Large intestine (tissue), 3 donors: Measurements from ENCODE around the gene TTC28. TPM values are rescaled to one million over a fixed set of nuclear protein-coding genes. Genes with fewer than 3 reads are reported as not detected.

Source experiments
- DNase-seq, 2 donors: peaks; one replicate each; pipeline versions ENCODE4 v3.0.0 to v3.0.0-alpha.2; 2013
- H3K27ac ChIP-seq: one replicate; pipeline ENCODE4 v1.5.1; 2013; ENCODE audit warnings: low read length
- H3K27me3 ChIP-seq: 2 replicates; pipeline ENCODE4 v1.6.1; 2013; ENCODE audit warnings: low read length; ENCODE audit not compliant: control insufficient read depth, insufficient read depth
- H3K36me3 ChIP-seq: 2 replicates; pipeline ENCODE4 v1.6.1; 2013; ENCODE audit warnings: low read length; ENCODE audit not compliant: control insufficient read depth, insufficient read depth
- H3K4me1 ChIP-seq: one replicate; pipeline ENCODE4 v1.6.1; 2013; ENCODE audit warnings: low read length; ENCODE audit not compliant: control insufficient read depth, insufficient read depth
- H3K4me3 ChIP-seq: one replicate; pipeline ENCODE4 v1.5.1; 2013; ENCODE audit warnings: low read length
- H3K9me3 ChIP-seq: one replicate; pipeline ENCODE4 v1.6.1; 2013; ENCODE audit warnings: mild to moderate bottlenecking, low read depth, low read length, moderate library complexity; ENCODE audit not compliant: control insufficient read depth
- WGBS: methylation state at CpG from one replicate; pipeline ENCODE4 v1.1.5; 2013; ENCODE audit warnings: low lambda C conversion rate; ENCODE audit not compliant: insufficient coverage; 5-methylcytosine and 5-hydroxymethylcytosine counted together
- polyA plus RNA-seq: library from polyadenylated mRNA; unstranded; fragments of 120-200 nt; gene quantifications from one replicate; pipeline ENCODE4 v1.2.1, GENCODE V29; 2013

The TTC28 gene
- polyA plus RNA-seq, 1 donor: 25.5 TPM

DNA sequence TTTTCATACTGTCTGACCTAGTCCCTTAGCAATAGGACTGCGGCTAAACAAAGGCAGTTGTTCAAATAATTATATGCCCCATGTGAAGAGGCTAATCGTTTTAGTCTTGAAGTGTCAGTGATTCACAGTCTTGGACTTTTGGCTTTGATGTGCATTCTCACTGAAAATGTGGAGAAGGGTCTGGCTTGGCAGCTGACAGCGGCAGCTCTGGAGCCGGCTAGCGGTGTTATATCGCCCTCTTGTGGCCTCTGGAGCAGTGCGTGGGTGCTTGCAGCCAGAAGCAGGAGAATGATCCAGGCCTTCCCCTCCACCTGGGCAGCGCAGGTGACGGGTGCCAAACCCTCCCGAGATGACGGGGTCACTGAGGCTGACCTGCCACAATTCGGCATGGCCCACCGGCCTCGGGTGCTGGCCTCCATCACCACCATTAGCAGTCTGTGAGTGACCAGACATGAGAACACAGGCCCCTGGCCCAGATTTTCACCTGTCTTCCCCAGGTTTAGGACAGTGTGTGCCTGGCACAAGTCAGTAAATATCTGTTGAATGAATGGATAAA is 670.3 kb downstream of the TTC28 start:
- no CpG with 5 or more reads among the region's 14 CpGs for WGBS
- peak; percentile 57 to 59 for DNase-seq
- Histone ChIP-seq H3K27me3 (no peaks in the 10 kb centered on the region), H3K4me1 (no peaks in the 10 kb centered on the region), H3K36me3 (peaks cover 34% of the 10 kb centered on the region), H3K9me3 (no peaks in the 10 kb centered on the region), H3K27ac (no peak overlapping the region), H3K4me3 (no peak overlapping the region)

DNA sequence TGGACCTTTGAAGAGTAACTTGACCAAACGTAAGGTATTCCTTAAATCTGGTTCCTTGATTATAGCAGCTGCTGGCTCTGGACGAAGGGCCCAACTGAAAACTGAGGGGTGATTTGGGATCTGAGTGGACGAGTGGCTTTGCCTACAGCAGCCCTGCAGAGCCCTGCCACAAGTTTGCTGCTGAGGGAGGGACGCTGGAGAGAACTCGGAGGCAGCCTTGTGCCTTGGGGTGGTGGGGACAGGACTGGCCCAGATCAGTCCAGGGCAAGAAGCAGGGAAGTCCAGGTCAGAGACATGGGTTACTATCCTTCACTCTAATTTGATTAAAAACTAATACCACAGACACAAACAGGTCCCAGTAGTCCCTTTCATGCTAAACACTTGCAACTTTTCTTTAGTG is 671.0 kb downstream of the TTC28 start:
- no peaks in the 10 kb centered on the region for H3K27me3 ChIP-seq
- H3K27ac ChIP-seq: no peak overlapping the region
- DNase-seq: no peak
- no peaks in the 10 kb centered on the region for H3K4me1 ChIP-seq
- WGBS: no CpG with 5 or more reads among the region's 5 CpGs
- H3K9me3 ChIP-seq: no peaks in the 10 kb centered on the region
- peaks cover 32% of the 10 kb centered on the region for H3K36me3 ChIP-seq
- no peak overlapping the region for H3K4me3 ChIP-seq

DNA sequence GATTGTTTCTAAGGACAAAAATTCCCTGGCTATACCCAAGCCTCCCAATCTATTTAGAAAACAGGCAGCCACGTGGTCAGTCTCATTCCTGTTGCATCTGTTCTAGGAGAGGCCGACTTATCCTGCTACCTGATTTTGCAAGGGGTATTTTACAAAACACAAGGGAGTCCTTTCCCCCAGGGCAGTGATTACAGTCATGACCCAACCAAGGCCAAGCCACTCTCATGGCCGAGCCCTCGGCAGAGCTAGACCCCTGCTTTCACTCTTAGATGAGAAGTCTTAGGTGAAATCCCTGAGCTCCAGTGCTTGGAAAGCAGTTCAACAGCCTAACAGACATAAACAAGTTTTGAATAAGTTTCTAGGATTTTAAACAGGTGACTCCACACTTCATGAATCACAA is 671.6 kb downstream of the TTC28 start:
- H3K9me3 ChIP-seq: no peaks in the 10 kb centered on the region
- H3K4me1 ChIP-seq: peaks cover 2% of the 10 kb centered on the region
- no peak overlapping the region for H3K27ac ChIP-seq
- WGBS: no CpG with 5 or more reads among the region's 4 CpGs
- H3K4me3 ChIP-seq: no peak overlapping the region
- no peak for DNase-seq
- no peaks in the 10 kb centered on the region for H3K27me3 ChIP-seq
- H3K36me3 ChIP-seq: peaks cover 26% of the 10 kb centered on the region

DNA sequence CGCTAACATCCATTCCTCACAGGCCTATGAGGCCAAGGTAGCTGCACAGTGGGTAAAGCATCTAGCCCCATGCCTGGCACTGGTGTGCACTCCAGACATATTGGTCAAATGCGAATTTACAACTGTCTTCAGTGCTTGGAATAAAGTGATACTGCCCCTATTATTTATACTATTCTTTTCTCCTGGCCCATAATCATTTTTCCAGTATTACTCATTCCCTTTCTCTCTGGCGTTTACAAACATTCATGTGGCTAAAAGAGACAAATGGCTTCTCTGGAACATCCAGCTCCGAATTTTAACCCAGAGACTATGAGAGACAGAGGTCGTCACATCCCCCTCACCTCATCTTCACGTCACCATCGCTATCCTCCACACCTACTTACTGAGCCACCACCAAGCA is 673.4 kb downstream of the TTC28 start:
- no peak for DNase-seq
- H3K4me3 ChIP-seq: no peak overlapping the region
- peaks cover 19% of the 10 kb centered on the region for H3K36me3 ChIP-seq
- no peaks in the 10 kb centered on the region for H3K9me3 ChIP-seq
- no peak overlapping the region for H3K27ac ChIP-seq
- H3K27me3 ChIP-seq: no peaks in the 10 kb centered on the region
- 86% methylated on average over 1 of the region's 7 CpGs for WGBS
- peaks cover 3% of the 10 kb centered on the region for H3K4me1 ChIP-seq

DNA sequence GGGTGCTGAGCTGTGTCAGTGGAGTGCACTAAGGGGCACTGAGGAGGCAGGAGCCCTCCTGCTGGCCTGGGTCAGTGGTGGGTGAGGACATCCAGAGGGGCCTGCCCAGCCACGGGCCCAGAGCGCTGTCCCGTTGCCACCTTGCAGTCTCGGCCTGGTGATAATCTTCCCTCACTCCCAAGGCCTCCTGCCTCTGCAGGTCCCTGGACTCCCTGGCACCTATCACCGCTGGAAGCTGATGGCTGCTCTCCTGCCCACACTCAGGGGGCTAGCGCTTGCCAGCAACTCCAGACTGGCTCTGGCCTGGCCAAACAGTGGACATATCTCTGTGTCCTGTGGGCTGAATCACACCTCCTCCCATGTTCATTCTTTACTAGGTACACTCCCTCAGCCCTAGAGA is 674.1 kb downstream of the TTC28 start:
- no peak overlapping the region for H3K4me3 ChIP-seq
- no CpG with 5 or more reads among the region's 6 CpGs for WGBS
- H3K36me3 ChIP-seq: peaks cover 26% of the 10 kb centered on the region

DNA sequence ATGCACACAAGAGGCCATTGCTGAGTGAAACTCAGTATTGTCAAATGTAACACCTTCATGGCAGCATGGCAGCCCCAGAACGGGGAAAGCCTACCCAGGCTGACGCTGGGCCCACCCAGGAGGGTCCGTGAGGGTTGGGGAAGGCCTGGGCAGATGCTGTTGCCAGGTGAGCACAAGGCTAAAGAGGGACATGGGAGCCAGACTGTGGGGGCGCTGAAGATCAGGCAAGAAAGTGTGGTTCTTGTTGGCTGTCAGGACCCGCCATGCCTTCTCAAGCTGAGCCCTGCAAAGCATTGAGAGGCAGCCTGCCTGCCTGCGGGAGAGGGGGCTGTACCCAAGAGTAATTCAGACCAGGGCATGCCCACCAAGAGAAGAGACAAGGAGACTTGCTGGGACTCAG is 675.6 kb downstream of the TTC28 start:
- H3K4me3 ChIP-seq: no peak overlapping the region

More for the DNA sequence above, 674.1 kb downstream of the TTC28 start:
- H3K9me3 ChIP-seq: no peaks in the 10 kb centered on the region
- DNase-seq: no peak
- no peaks in the 10 kb centered on the region for H3K27me3 ChIP-seq
- H3K4me1 ChIP-seq: peaks cover 3% of the 10 kb centered on the region
- no peak overlapping the region for H3K27ac ChIP-seq

DNA sequence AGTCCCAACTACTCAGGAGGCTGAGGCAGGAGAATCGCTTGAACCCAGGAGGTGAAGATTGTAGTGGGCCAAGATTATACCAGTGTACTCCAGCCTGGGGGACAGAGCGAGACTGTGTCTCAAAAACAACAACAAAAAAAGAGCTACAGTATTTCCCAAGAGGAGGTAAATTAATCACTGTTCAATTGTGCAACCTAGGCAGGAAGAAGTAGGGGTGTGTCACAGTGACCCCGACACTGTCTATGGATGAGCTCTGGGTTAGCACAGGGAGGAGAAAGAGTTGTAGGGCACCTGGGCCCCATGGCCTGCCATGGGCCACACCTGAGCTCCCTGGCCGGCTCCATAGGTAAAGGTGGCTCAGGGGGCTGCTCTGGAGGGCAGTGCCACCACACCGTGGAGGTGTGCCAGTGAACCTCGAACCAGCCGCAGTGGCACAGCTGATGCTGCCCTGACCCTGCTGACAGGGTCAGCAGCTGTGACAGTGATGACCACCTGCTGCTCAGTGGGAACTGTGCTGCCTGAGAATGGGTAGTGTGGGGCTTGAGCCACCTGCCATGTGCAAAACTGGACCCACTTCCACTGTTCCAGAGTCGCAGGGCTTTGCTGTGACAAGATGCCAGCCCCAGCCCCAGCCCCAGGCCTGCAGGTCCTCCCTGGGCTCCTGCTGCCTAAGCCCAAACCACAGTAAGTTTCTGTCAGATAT is 676.6 kb downstream of the TTC28 start:
- Histone ChIP-seq H3K27me3 (no peaks in the 10 kb centered on the region), H3K4me1 (peaks cover 3% of the 10 kb centered on the region), H3K27ac (no peak overlapping the region), H3K4me3 (no peak overlapping the region), H3K9me3 (no peaks in the 10 kb centered on the region), H3K36me3 (peaks cover 46% of the 10 kb centered on the region)
- 83% methylated on average over 1 of the region's 8 CpGs for WGBS
- DNase-seq: peak in 1 of 2 donors; percentile 43

More for the DNA sequence above, 675.6 kb downstream of the TTC28 start:
- DNase-seq: no peak
- no peak overlapping the region for H3K27ac ChIP-seq
- no CpG with 5 or more reads among the region's 6 CpGs for WGBS
- no peaks in the 10 kb centered on the region for H3K27me3 ChIP-seq
- peaks cover 3% of the 10 kb centered on the region for H3K4me1 ChIP-seq
- no peaks in the 10 kb centered on the region for H3K9me3 ChIP-seq
- peaks cover 36% of the 10 kb centered on the region for H3K36me3 ChIP-seq

DNA sequence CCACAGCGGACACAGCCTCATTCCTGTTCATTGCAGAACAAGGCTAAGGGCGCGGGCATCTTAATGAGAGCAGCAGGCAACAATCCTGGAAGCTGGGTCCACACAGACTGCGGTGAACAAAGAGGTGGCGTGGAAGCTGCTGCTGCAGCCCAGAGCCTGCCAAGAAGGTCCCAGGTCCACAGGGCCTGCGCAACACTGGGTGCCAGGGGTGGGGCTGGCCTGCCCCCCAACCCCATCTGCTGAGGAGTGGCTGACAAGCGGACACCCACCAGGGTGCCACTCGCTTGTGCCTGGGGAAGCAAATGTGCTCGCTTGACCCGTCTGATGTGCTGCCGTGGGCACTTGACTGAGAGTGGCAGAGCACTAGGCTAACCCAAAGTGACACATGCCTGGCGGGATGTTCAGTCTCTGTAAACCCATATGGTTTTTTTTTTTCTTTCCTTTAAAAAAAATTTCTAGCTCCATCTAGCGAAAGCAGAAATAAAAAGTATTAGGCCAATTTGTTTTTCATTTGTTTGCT is 677.4 kb downstream of the TTC28 start:
- WGBS: no CpG with 5 or more reads among the region's 13 CpGs
- no peak for DNase-seq
- H3K36me3 ChIP-seq: peaks cover 51% of the 10 kb centered on the region

DNA sequence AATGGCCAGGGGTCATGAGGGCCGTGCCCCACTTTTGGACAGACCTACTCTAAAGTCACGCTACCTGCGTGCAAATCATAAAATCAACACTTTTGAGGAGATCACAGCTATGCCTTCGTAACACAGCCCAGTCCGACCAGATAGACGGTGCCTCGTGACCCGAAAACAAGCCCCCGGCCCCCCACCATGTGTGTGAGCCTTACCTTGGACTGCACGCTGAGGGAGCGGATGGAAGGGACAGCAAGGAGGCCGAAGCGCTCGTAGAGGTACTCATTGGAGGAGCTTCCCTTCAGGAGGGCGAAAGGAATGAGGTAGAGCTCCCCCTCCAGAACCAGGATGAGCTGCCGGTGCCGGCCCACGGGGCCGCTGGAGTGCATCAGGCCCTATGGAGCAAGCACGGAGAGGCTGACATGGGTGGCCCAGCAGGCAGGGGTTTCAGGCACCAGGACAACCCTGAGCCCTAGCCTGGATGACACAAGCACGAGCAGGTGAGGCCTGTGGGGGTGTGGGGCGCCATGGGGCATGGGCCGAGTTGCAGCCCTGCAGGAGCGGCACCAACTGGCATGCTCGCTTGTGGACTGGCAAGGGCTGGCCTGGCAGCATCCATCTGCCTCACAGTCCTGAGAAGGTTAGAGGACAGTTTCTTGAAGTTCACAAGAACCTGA is 678.3 kb downstream of the TTC28 start:
- no peak overlapping the region for H3K27ac ChIP-seq
- no CpG with 5 or more reads among the region's 25 CpGs for WGBS
- no peaks in the 10 kb centered on the region for H3K9me3 ChIP-seq
- H3K27me3 ChIP-seq: no peaks in the 10 kb centered on the region
- H3K36me3 ChIP-seq: peaks cover 56% of the 10 kb centered on the region
- no peak overlapping the region for H3K4me3 ChIP-seq
- no peak for DNase-seq
- peaks cover 3% of the 10 kb centered on the region for H3K4me1 ChIP-seq

More for the DNA sequence above, 677.4 kb downstream of the TTC28 start:
- peaks cover 3% of the 10 kb centered on the region for H3K4me1 ChIP-seq
- H3K9me3 ChIP-seq: no peaks in the 10 kb centered on the region
- no peak overlapping the region for H3K27ac ChIP-seq
- no peak overlapping the region for H3K4me3 ChIP-seq
- H3K27me3 ChIP-seq: no peaks in the 10 kb centered on the region

DNA sequence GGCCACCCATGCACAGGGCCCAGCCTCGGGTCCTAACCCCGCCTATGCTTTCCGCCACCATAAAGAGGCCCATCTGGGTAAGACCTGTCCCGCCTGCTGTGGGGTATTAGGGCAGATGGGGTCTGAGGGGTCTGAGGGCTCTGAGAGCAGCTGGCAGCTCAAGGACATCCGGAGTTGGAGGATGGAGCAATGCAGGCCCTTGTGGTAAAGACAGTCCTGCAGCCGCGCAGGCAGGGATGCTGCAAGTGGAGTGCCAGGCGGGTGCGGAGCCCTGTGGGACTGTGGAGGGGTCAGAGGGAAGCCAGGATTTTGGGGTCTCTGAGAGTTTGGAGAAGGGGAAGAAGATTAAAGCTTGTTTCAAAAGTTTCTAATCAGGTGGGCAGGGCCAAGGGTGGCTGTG is 679.3 kb downstream of the TTC28 start:
- Histone ChIP-seq H3K4me3 (no peak overlapping the region), H3K36me3 (peaks cover 62% of the 10 kb centered on the region), H3K27ac (no peak overlapping the region), H3K4me1 (peaks cover 3% of the 10 kb centered on the region), H3K27me3 (no peaks in the 10 kb centered on the region), H3K9me3 (no peaks in the 10 kb centered on the region)
- no peak for DNase-seq
- WGBS: no CpG with 5 or more reads among the region's 9 CpGs
